Stimulated activated CD8-positive, alpha-beta memory T cell treated with anti-CD3 and anti-CD28 coated beads, Interleukin-12 subunit alpha, Interleukin-12 subunit beta, amount 100 ng/mL, for 4 hours (primary cell): ENCODE results near the gene LILRB5.
"Not testable (repeated sequence)": the region's sequence is repeated elsewhere in the genome, so short reads cannot be mapped to it uniquely, and the experiment has no call there.

Experiments
- DNase-seq: peaks from one replicate; pipeline ENCODE4 v3.0.0-alpha.2; 2020; ENCODE audit warnings: low read depth

The LILRB5 gene

GRCh38 chr19:54214217-54214616 is 42.9 kb downstream of the LILRB5 start:
- not testable (repeated sequence) for DNase-seq

GRCh38 chr19:54211235-54211634 is 45.8 kb downstream of the LILRB5 start:
- DNase-seq: no peak

DNA sequence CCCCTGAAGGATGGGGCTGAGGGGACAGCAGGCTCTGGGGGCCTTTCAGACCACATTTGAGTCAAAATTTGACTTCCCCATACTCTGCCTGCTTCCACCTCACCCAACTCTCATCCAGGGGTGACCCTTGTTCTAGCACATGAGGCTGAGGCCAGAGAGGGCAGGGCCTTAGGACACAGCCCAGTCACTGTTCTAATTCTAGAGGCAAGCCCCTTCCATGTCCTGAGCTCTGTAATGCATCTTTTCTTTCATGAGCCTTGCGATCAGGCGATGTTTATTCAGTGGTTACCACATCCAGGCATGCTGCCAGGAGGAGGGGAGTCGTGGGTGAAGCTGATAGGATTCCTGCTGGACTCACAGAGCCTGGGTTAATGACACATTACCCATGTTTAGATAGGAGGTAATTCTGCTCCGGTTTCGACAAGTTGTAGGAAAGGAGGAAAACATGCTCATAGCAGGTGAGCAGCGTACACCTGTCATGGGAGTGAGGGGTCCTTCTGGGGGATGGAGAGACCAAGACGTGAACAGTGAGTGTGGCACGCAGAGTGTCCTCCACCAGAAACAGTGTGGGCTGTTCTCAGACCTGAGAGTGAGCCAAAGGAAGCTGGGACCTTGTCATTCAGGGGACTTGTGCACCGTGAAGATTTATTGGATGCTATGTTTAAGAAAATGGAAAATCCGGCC is 47.1 kb downstream of the LILRB5 start:
- no peak for DNase-seq

- no peak for DNase-seq
Observed at GRCh38 chr19:54209058-54209810, 47.8 kb downstream of the LILRB5 start.

- no peak for DNase-seq
Observed at GRCh38 chr19:54208784-54209057, 48.4 kb downstream of the LILRB5 start.

DNA sequence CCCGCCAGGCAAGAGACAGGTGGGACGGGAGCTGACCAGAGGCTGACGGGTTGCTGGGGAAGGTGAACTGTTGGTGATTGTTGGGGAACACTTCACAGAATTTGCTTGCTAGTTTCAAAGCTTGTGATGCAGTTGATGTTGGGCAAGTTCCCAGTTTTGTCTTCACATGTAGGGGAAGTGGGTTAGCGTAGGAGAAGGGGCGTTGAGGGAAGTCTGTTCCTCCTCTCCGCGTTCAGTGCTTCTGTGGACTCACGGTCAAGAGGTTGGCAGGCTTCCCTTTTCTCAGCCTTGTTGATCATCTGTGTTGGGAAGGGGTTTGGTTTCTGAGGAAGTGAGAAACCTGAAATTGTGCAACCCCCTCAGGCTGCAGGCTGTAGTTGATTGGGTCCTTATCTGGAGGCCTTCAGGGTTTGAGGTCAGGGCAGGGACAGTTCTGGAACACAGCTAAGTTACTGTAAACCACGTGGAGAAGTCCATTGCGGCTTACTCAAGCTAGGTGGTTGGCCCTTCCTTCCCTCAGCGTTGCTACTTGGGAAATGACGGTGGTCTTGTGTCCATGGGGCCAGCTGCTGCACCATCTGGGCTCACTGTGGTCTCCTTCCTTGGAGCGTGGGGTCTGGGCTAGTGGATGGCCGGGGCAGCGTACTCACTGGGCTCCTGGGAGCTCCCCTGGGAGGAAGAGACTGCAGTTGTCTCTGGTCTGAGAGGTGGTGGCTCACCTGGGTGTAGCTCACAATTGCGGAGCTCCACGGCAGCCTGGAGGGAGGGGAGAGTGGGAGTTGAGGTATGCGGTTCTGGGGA is 48.9 kb downstream of the LILRB5 start:
- DNase-seq: no peak

- no peak for DNase-seq
Observed at GRCh38 chr19:54207676-54207982, 49.4 kb downstream of the LILRB5 start.

GRCh38 chr19:54207193-54207592 is 49.9 kb downstream of the LILRB5 start:
- DNase-seq: not testable (repeated sequence)

DNA sequence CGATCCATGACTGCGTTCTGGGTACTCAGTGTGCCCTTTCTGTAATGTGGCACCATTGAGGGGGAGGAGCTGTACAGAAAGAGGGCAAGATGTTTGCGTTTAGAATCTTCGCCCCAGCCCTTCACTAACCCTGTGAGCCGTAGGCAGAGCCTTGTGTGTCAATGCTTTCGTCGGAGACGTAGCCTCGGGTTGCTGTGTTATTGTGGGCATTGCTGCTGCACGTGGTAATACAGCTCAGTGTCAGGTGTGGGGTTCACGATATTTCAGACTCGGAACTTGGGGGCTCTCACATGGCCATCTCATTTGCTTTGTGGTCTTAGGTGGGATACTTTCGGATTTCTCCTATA is 50.3 kb downstream of the LILRB5 start:
- DNase-seq: no peak

GRCh38 chr19:54206030-54206830 is 50.8 kb downstream of the LILRB5 start:
- DNase-seq: no peak

DNA sequence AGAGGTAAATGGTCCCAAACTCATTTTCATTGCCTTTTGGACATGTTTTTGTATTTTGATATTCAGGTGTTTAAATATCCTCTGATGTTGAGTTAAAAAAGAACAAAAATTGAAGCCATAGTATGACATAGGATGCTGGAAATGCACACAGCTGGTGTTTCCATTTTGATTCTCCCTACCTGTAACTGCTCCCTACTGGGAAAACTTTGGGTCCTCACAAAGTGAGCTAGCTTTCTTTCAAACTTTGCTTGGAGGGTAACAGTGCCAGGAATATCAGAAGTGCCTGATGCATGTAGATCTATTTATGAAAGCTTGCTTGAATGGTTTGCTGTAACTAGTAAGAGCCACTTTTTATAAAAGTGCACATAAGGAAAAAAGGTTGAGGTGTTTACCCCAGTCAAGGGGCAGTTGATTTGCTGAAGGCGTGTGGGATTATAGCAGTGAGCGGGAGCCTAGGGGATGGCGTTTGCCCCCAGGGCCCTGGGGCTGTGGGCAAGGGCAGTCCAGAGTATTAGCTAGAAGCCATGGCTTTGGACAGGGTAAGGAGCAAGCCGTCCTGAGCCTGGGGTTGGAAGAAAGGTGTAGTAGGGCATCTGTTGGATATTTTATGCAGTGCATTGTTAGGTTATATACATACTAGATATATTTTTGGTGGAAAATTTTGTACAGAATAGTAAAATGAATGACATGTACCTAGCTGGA is 52.2 kb downstream of the LILRB5 start:
- no peak for DNase-seq

DNA sequence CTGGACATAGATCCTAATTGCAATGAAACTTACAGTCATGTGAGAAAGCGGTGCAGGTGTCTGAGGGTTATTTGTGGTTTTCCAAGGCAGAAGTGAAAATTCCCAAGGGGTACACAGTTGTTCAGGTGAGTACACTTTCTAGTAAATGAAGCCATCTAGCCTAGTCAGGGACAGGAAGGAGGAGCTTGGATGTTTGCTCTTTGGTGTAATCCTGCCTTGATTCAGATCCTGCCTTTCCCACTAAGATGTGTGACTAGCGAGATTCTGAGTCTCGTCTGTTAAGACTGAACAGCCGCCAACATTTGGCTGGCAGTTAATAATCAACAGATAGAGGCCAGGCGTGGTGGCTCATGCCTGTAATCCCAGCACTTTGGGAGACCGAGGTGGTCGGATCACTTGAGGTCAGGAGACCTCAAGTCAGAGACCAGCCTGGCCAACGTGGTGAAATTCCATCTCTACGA is 53.9 kb downstream of the LILRB5 start:
- DNase-seq: no peak

- no peak for DNase-seq
Observed at GRCh38 chr19:54201980-54202379, 55.1 kb downstream of the LILRB5 start.

GRCh38 chr19:54201172-54201701 is 55.8 kb downstream of the LILRB5 start:
- DNase-seq: no peak
